ENCODE data around the gene KRT31.
"Not testable (repeated sequence)": the region's sequence is repeated elsewhere in the genome, so short reads cannot be mapped to it uniquely, and the experiment has no call there.

DNA sequence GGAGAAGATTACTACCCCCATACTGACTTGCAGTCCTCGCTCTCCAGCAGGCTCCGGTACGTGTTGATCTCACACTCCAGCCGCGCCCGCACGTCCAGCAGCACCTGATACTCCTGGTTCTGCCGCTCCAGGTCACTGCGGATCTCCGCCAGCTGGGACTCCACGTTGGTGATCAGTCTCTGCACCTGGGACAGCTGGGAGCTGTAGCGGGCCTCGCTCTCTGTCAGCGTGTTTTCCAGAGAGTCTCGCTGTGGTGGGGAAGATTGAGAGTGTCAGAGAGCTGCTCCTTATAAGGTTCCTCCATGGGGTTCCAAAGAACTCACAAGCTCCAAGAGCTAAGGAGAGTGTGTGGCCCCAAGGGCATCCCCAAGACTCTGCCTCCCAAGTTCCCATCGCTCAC, 51.0 kb downstream of the KRT31 start:
- not testable (repeated sequence) for TF ChIP-seq NR1H2 (CRISPR knock-in tag; IDR thresholded peaks at IDR 0.05; ENCODE audit: borderline replicate concordance, low read depth); ZNF263 (CRISPR knock-in tag; IDR thresholded peaks at IDR 0.05); TOPORS (CRISPR knock-in tag; IDR thresholded peaks at IDR 0.05); RNF2 (conservative IDR thresholded peaks at IDR 0.05; ENCODE audit: low read depth); JUNB (CRISPR knock-in tag; IDR thresholded peaks at IDR 0.05; ENCODE audit: borderline replicate concordance); MAZ (IDR thresholded peaks at IDR 0.05; ENCODE audit: borderline replicate concordance, low read depth, low read length); MAZ (CRISPR knock-in tag; IDR thresholded peaks at IDR 0.05; ENCODE audit: low read depth); ZNF510 (CRISPR knock-in tag; IDR thresholded peaks at IDR 0.05; ENCODE audit: low read depth); FOXA1 (IDR thresholded peaks at IDR 0.05); FOXA1 (CRISPR knock-in tag; IDR thresholded peaks at IDR 0.05); ISX (CRISPR knock-in tag; conservative IDR thresholded peaks at IDR 0.05); NFIC (IDR thresholded peaks at IDR 0.05; ENCODE audit: low read length); EP300 (IDR thresholded peaks at IDR 0.05; ENCODE audit: low read depth in 2 of 2, low read length in 2 of 2); EP300 (CRISPR knock-in tag; IDR thresholded peaks at IDR 0.05; ENCODE audit: borderline replicate concordance); RFX5 (IDR thresholded peaks at IDR 0.05; ENCODE audit: low read depth, low read length); PHF20 (CRISPR knock-in tag; IDR thresholded peaks at IDR 0.05)
